Measurements from ENCODE around the gene GRB2. TPM values are rescaled to one million over a fixed set of nuclear protein-coding genes. Genes with fewer than 3 reads are reported as not detected.

Gene GRB2
- total RNA-seq, 2 experiments from 2014 or later = 244 to 308 TPM

- Histone ChIP-seq H3K4me1 (ENCODE audit: insufficient read depth, low read length, poor library complexity, severe bottlenecking) (peaks cover 16% of the 10 kb centered on the region), H3K4me3 (ENCODE audit: low read depth, low read length, poor library complexity, severe bottlenecking) (no peak overlapping the region), H3K4me2 (ENCODE audit: low read length) (no peak overlapping the region), H3K27ac (ENCODE audit: low read depth, low read length, poor library complexity, severe bottlenecking) (no peak overlapping the region), H2AFZ (ENCODE audit: low read length) (no peak overlapping the region), H3K36me3 (ENCODE audit: insufficient read depth, low read length) (no peaks in the 10 kb centered on the region), H3K9me2 (ENCODE audit: insufficient read depth, low read length) (no peaks in the 10 kb centered on the region), H3K9me3 (ENCODE audit: low read length) (no peaks in the 10 kb centered on the region), H4K20me1 (ENCODE audit: insufficient read depth, low read length) (no peaks in the 10 kb centered on the region), H3K79me2 (ENCODE audit: insufficient read depth, low read depth, low read length) (no peaks in the 10 kb centered on the region)
- intact Hi-C loops (cut with micrococcal nuclease; ENCODE audit: unreplicated experiment) = loop anchor here (10.0 kb wide), 1 partner anchor 372 kb away; the partner anchor contains the start of genes ATP5PD and KCTD2
- DNase-seq (ENCODE audit: low spot score) = no peak
- POLR2A ChIA-PET = interaction anchor here (0.6 to 1.3 kb wide), 5 partner anchors 13 to 420 kb away, joined by 3 read pairs; partner anchors contain the start of gene SLC25A19
- no TSS peak for BruUV-seq (replicated peaks)
- CTCF ChIA-PET (ENCODE audit: unreplicated experiment) = no interaction called here
- TF ChIP-seq EZH2phosphoT487 (IDR thresholded peaks at IDR 0.05; ENCODE audit: borderline replicate concordance, low read depth, low read length) (no peak), CTCF (conservative IDR thresholded peaks at IDR 0.05; ENCODE audit: low read length) (no peak)
Observed at GRCh38 chr17:75417054-75417580, 11.6 kb upstream of the GRB2 start.

GRCh38 chr17:75416006-75416405 lies 10.5 kb upstream of the GRB2 start:
- H3K4me1 ChIP-seq (ENCODE audit: insufficient read depth, low read length, poor library complexity, severe bottlenecking) = peaks cover 27% of the 10 kb centered on the region
- ChIA-PET POLR2A (interaction anchor here (0.7 to 0.9 kb wide), 3 partner anchors 50 to 249 kb away, joined by 3 to 6 read pairs (median 4); no protein-coding TSS in a partner anchor), CTCF (ENCODE audit: unreplicated experiment) (no interaction called here)
- no peaks in the 10 kb centered on the region for H4K20me1 ChIP-seq (ENCODE audit: insufficient read depth, low read length)
- H3K4me3 ChIP-seq (ENCODE audit: low read depth, low read length, poor library complexity, severe bottlenecking) = no peak overlapping the region
- no peak for DNase-seq (ENCODE audit: low spot score)
- H2AFZ ChIP-seq (ENCODE audit: low read length) = no peak overlapping the region
- no peak overlapping the region for H3K27ac ChIP-seq (ENCODE audit: low read depth, low read length, poor library complexity, severe bottlenecking)
- no peak for TF ChIP-seq CTCF (conservative IDR thresholded peaks at IDR 0.05; ENCODE audit: low read length)
- no TSS peak for BruUV-seq (replicated peaks)
- H3K4me2 ChIP-seq (ENCODE audit: low read length) = no peak overlapping the region
- no peaks in the 10 kb centered on the region for H3K9me3 ChIP-seq (ENCODE audit: low read length)
- no peaks in the 10 kb centered on the region for H3K9me2 ChIP-seq (ENCODE audit: insufficient read depth, low read length)
- H3K36me3 ChIP-seq (ENCODE audit: insufficient read depth, low read length) = no peaks in the 10 kb centered on the region
- no peaks in the 10 kb centered on the region for H3K79me2 ChIP-seq (ENCODE audit: insufficient read depth, low read depth, low read length)
- intact Hi-C loops (cut with micrococcal nuclease; ENCODE audit: unreplicated experiment) = loop anchor here (10.0 kb wide), 1 partner anchor 371 kb away; the partner anchor contains the start of genes ATP5PD and KCTD2

GRCh38 chr17:75414488-75414887 lies 9.0 kb upstream of the GRB2 start:
- CTCF ChIA-PET (ENCODE audit: unreplicated experiment) = no interaction called here
- Histone ChIP-seq H3K9me2 (ENCODE audit: insufficient read depth, low read length) (no peaks in the 10 kb centered on the region), H3K4me3 (ENCODE audit: low read depth, low read length, poor library complexity, severe bottlenecking) (no peak overlapping the region), H3K36me3 (ENCODE audit: insufficient read depth, low read length) (no peaks in the 10 kb centered on the region), H3K9me3 (ENCODE audit: low read length) (no peaks in the 10 kb centered on the region), H2AFZ (ENCODE audit: low read length) (no peak overlapping the region), H3K79me2 (ENCODE audit: insufficient read depth, low read depth, low read length) (no peaks in the 10 kb centered on the region), H3K4me2 (ENCODE audit: low read length) (no peak overlapping the region), H4K20me1 (ENCODE audit: insufficient read depth, low read length) (no peaks in the 10 kb centered on the region), H3K27ac (ENCODE audit: low read depth, low read length, poor library complexity, severe bottlenecking) (no peak overlapping the region), H3K4me1 (ENCODE audit: insufficient read depth, low read length, poor library complexity, severe bottlenecking) (peaks cover 36% of the 10 kb centered on the region)
- TF ChIP-seq EZH2phosphoT487 (IDR thresholded peaks at IDR 0.05; ENCODE audit: borderline replicate concordance, low read depth, low read length) = no peak
- TF ChIP-seq CTCF (conservative IDR thresholded peaks at IDR 0.05; ENCODE audit: low read length) = no peak
- intact Hi-C loops (cut with micrococcal nuclease; ENCODE audit: unreplicated experiment) = loop anchor here (10.0 kb wide), 1 partner anchor 370 kb away; the partner anchor contains the start of genes ATP5PD and KCTD2
- POLR2A ChIA-PET = no interaction called here
- DNase-seq (ENCODE audit: low spot score) = no peak
- no TSS peak for BruUV-seq (replicated peaks)

Measured in OCI-LY7 (cell line).